Head of caudate nucleus (tissue), 42 donors: ENCODE measurements around the gene ABCG2.
A peak's percentile ranks its signal among the peaks of the same experiment; 100 is the strongest.

Experiments
- DNase-seq, 42 donors: peaks; one replicate each; pipeline versions ENCODE4 v3.0.0 to v3.0.0-alpha.2; 2020 to 2021; ENCODE audit warnings: mixed read lengths in 7 of 42
- intact Hi-C: fragments of 100-400 bp; cut with DNase I; formaldehyde crosslinking; loops from one replicate; pipeline ENCODE4 v1.15.0; 2022

ABCG2 gene

GRCh38 chr4:88158489-88159228 lies at the start of gene ABCG2:
TSS of gene ABCG2 (minus strand) at chr4:88158639. CDS start at chr4:88139995, 18,644 bp downstream.
- intact Hi-C loops, result no loop called here
- DNase-seq, result peak in 40 of 42 donors; percentile 11 to 73 (median 45)

GRCh38 chr4:88208156-88208555 lies 49.7 kb upstream of the ABCG2 start:
- intact Hi-C loops, result no loop called here
- no peak for DNase-seq

- no peak for DNase-seq
- intact Hi-C loops, result no loop called here
Measured at GRCh38 chr4:88207171-88207570, 48.7 kb upstream of the ABCG2 start.

- intact Hi-C loops, result no loop called here
- no peak for DNase-seq
Measured at GRCh38 chr4:88204882-88205281, 46.4 kb upstream of the ABCG2 start.

GRCh38 chr4:88202443-88202842 lies 44.0 kb upstream of the ABCG2 start:
- intact Hi-C loops, result no loop called here
- no peak for DNase-seq

GRCh38 chr4:88200186-88200585 lies 41.7 kb upstream of the ABCG2 start:
- intact Hi-C loops, result no loop called here
- no peak for DNase-seq

GRCh38 chr4:88196523-88197185 lies 38.2 kb upstream of the ABCG2 start:
- intact Hi-C loops, result no loop called here
- no peak for DNase-seq

- no peak for DNase-seq
- intact Hi-C loops, result no loop called here
Measured at GRCh38 chr4:88196013-88196365, 37.5 kb upstream of the ABCG2 start.

GRCh38 chr4:88195328-88196012 lies 37.0 kb upstream of the ABCG2 start:
- intact Hi-C loops, result no loop called here
- no peak for DNase-seq

GRCh38 chr4:88191404-88191803 lies 33.0 kb upstream of the ABCG2 start:
- DNase-seq, result no peak
- intact Hi-C loops, result no loop called here

GRCh38 chr4:88189881-88190585 lies 31.6 kb upstream of the ABCG2 start:
- intact Hi-C loops, result no loop called here
- no peak for DNase-seq

GRCh38 chr4:88189418-88189738 lies 30.9 kb upstream of the ABCG2 start:
- DNase-seq, result no peak
- intact Hi-C loops, result no loop called here

GRCh38 chr4:88188738-88189417 lies 30.4 kb upstream of the ABCG2 start:
- intact Hi-C loops, result no loop called here
- DNase-seq, result no peak

GRCh38 chr4:88187766-88188165 lies 29.3 kb upstream of the ABCG2 start:
- no peak for DNase-seq
- intact Hi-C loops, result no loop called here

GRCh38 chr4:88185906-88186305 lies 27.5 kb upstream of the ABCG2 start:
- intact Hi-C loops, result no loop called here
- DNase-seq, result no peak

- DNase-seq, result no peak
- intact Hi-C loops, result no loop called here
Measured at GRCh38 chr4:88179261-88179660, 20.8 kb upstream of the ABCG2 start.

GRCh38 chr4:88178626-88179231 lies 20.3 kb upstream of the ABCG2 start:
- intact Hi-C loops, result no loop called here
- DNase-seq, result no peak

- DNase-seq, result peak in 17 of 42 donors; percentile 3 to 42 (median 15)
- intact Hi-C loops, result no loop called here
Measured at GRCh38 chr4:88177983-88178625, 19.7 kb upstream of the ABCG2 start.
